WTC11 (cell line): ENCODE results near the gene COPE. TPM values are rescaled to one million over a fixed set of nuclear protein-coding genes. Genes with fewer than 3 reads are reported as not detected.

Source experiments
- ATAC-seq: fragments of 200-7000 bp; cut with Tn5 transposase; 2 replicates; pipeline ENCODE4 v1.10.0; 2021; ENCODE audit warnings: mild to moderate bottlenecking, moderate library complexity
- CTCF ChIA-PET: fragments of 300-600 bp; sonication (Branson Sonifier 250); formaldehyde crosslinking; loops from one replicate; lab custom pipeline; 2021; ENCODE audit warnings: antibody characterized with exemption; lab: Charles Lee
- POLR2A ChIA-PET: fragments of 350-600 bp; sonication (Branson Sonifier 250); formaldehyde crosslinking; loops from one replicate; lab custom pipeline; 2021; ENCODE audit warnings: antibody characterized with exemption; lab: Charles Lee
- DNase-seq: peaks from one replicate; pipeline ENCODE4 v3.0.0; 2021; ENCODE audit warnings: low spot score
- H3K27ac Mint-ChIP-seq: 2 replicates; pipeline ENCODE4 v1.8.0; 2021; ENCODE audit warnings: mixed read lengths
- H3K27me3 Mint-ChIP-seq: 2 replicates; pipeline ENCODE4 v1.8.0; 2021; ENCODE audit warnings: low read depth, mild to moderate bottlenecking, moderate library complexity, mixed read lengths
- H3K36me3 Mint-ChIP-seq: 2 replicates; pipeline ENCODE4 v1.8.0; 2021; ENCODE audit warnings: mixed read lengths
- H3K4me1 Mint-ChIP-seq: 2 replicates; pipeline ENCODE4 v1.8.0; 2022; ENCODE audit warnings: mixed read lengths
- H3K4me3 Mint-ChIP-seq: 2 replicates; pipeline ENCODE4 v1.8.0; 2021; ENCODE audit warnings: mild to moderate bottlenecking, moderate library complexity, mixed read lengths
- H3K9me3 Mint-ChIP-seq: 2 replicates; pipeline ENCODE4 v1.8.0; 2021; ENCODE audit warnings: mixed read lengths
- CBFB ChIP-seq: sonication (generic); formaldehyde crosslinking; IDR thresholded peaks from 2 replicates; pipeline ENCODE4 v1.8.1; 2022; ENCODE audit warnings: mild to moderate bottlenecking, low read depth, missing genetic modification reagents
- CREB1 ChIP-seq: sonication (generic); formaldehyde crosslinking; IDR thresholded peaks from 2 replicates; pipeline ENCODE4 v1.8.0; 2023; ENCODE audit warnings: mild to moderate bottlenecking, missing genetic modification reagents
- ETV6 ChIP-seq: sonication (generic); formaldehyde crosslinking; IDR thresholded peaks from 2 replicates; pipeline ENCODE4 v1.8.1; 2022; ENCODE audit warnings: mild to moderate bottlenecking, missing genetic modification reagents
- FOXP1 ChIP-seq: sonication (generic); formaldehyde crosslinking; IDR thresholded peaks from 2 replicates; pipeline ENCODE4 v1.8.0; 2022; ENCODE audit warnings: missing genetic modification reagents, mild to moderate bottlenecking, moderate library complexity, borderline replicate concordance
- GRHL2 ChIP-seq: fragments of 250-450 bp; sonication (Bioruptor Pico); IDR thresholded peaks from 2 replicates; pipeline ENCODE4 v1.8.0; 2022; ENCODE audit warnings: mild to moderate bottlenecking, moderate library complexity; ENCODE audit not compliant: insufficient replicate concordance, severe bottlenecking
- GTF2I ChIP-seq: fragments of 250-450 bp; sonication (Bioruptor Pico); conservative IDR thresholded peaks from 2 replicates; pipeline ENCODE4 v1.4.0; 2021; ENCODE audit warnings: mild to moderate bottlenecking
- JUN ChIP-seq: sonication (generic); formaldehyde crosslinking; IDR thresholded peaks from 2 replicates; pipeline ENCODE4 v1.8.0; 2023; ENCODE audit warnings: mild to moderate bottlenecking, missing genetic modification reagents
- MXD4 ChIP-seq: fragments of 250-450 bp; sonication (Bioruptor Pico); IDR thresholded peaks from 2 replicates; pipeline ENCODE4 v1.8.0; 2021; ENCODE audit warnings: mild to moderate bottlenecking, moderate library complexity, borderline replicate concordance
- NFE2L1 ChIP-seq: sonication (generic); formaldehyde crosslinking; IDR thresholded peaks from 2 replicates; pipeline ENCODE4 v1.8.1; 2023; ENCODE audit warnings: missing genetic modification reagents
- SMAD4 ChIP-seq: sonication (generic); formaldehyde crosslinking; IDR thresholded peaks from 2 replicates; pipeline ENCODE4 v1.8.0; 2022; ENCODE audit warnings: mild to moderate bottlenecking, missing genetic modification reagents
- SP1 ChIP-seq: sonication (generic); formaldehyde crosslinking; conservative IDR thresholded peaks from 2 replicates; pipeline ENCODE4 v1.8.1; 2022; ENCODE audit warnings: missing genetic modification reagents
- ZNF138 ChIP-seq: sonication (generic); formaldehyde crosslinking; conservative IDR thresholded peaks from 2 replicates; pipeline ENCODE4 v1.8.1; 2022; ENCODE audit warnings: mild to moderate bottlenecking, moderate library complexity, missing genetic modification reagents
- ZNF219 ChIP-seq: sonication (generic); formaldehyde crosslinking; IDR thresholded peaks from 2 replicates; pipeline ENCODE4 v1.8.0; 2023; ENCODE audit warnings: missing genetic modification reagents, mild to moderate bottlenecking, borderline replicate concordance
- ZNF263 ChIP-seq: sonication (generic); formaldehyde crosslinking; IDR thresholded peaks from 2 replicates; pipeline ENCODE4 v1.8.1; 2022; ENCODE audit warnings: low read depth, mild to moderate bottlenecking, moderate library complexity, missing genetic modification reagents
- total RNA-seq: library from RNA; stranded (reverse); gene quantifications from 3 replicates; pipeline ENCODE4 v1.2.3, GENCODE V29; 2021
- TF ChIP-seq, protein P1 (sequence below): fragments of 250-450 bp; sonication (Bioruptor Pico); IDR thresholded peaks from 2 replicates; pipeline ENCODE4 v1.9.0; 2021; ENCODE audit warnings: mild to moderate bottlenecking, borderline replicate concordance
- TF ChIP-seq, protein P2 (sequence below): sonication (generic); formaldehyde crosslinking; IDR thresholded peaks from 2 replicates; pipeline ENCODE4 v1.8.0; 2023; ENCODE audit warnings: missing genetic modification reagents
- TF ChIP-seq, protein P3 (sequence below): sonication (generic); formaldehyde crosslinking; IDR thresholded peaks from 2 replicates; pipeline ENCODE4 v1.8.1; 2022; ENCODE audit warnings: missing genetic modification reagents, borderline replicate concordance
- TF ChIP-seq, protein P4 (sequence below): sonication (generic); formaldehyde crosslinking; IDR thresholded peaks from 2 replicates; pipeline ENCODE4 v1.8.0; 2022; ENCODE audit warnings: mild to moderate bottlenecking, missing genetic modification reagents
- TF ChIP-seq, protein P5 (sequence below): sonication (generic); formaldehyde crosslinking; conservative IDR thresholded peaks from 2 replicates; pipeline ENCODE4 v1.8.1; 2022; ENCODE audit warnings: mild to moderate bottlenecking, missing genetic modification reagents
- TF ChIP-seq, protein P6 (sequence below): fragments of 250-450 bp; sonication (Bioruptor Pico); IDR thresholded peaks from 2 replicates; pipeline ENCODE4 v1.9.0; 2021; ENCODE audit warnings: mild to moderate bottlenecking
- TF ChIP-seq, protein P7 (sequence below): fragments of 250-450 bp; sonication (Bioruptor Pico); IDR thresholded peaks from 2 replicates; pipeline ENCODE4 v1.8.0; 2021; ENCODE audit warnings: mild to moderate bottlenecking

Gene COPE
- total RNA-seq, 1 experiment from 2014 or later: 228 TPM

DNA sequence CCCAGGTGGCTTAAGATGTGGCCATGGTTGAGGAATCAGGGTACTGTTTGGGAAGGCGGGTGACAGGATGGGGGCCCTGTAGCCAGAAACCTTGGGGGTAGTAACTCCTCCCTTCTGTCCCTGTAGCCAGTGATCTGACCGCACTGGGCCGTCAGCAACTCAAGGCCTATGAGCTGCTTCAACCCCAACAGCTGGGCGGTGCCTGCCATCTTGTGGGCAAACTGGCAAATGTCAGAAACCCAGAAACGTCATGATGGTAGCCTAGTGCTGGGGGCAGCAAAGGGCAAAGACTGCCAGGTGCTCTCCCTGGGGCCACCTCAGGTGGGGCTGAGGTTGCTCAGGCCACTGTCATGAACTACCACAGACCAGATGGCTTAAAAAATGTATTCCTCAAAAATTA lies 3.5 kb downstream of the COPE start (continued):
- TF ChIP-seq, protein P1, sequence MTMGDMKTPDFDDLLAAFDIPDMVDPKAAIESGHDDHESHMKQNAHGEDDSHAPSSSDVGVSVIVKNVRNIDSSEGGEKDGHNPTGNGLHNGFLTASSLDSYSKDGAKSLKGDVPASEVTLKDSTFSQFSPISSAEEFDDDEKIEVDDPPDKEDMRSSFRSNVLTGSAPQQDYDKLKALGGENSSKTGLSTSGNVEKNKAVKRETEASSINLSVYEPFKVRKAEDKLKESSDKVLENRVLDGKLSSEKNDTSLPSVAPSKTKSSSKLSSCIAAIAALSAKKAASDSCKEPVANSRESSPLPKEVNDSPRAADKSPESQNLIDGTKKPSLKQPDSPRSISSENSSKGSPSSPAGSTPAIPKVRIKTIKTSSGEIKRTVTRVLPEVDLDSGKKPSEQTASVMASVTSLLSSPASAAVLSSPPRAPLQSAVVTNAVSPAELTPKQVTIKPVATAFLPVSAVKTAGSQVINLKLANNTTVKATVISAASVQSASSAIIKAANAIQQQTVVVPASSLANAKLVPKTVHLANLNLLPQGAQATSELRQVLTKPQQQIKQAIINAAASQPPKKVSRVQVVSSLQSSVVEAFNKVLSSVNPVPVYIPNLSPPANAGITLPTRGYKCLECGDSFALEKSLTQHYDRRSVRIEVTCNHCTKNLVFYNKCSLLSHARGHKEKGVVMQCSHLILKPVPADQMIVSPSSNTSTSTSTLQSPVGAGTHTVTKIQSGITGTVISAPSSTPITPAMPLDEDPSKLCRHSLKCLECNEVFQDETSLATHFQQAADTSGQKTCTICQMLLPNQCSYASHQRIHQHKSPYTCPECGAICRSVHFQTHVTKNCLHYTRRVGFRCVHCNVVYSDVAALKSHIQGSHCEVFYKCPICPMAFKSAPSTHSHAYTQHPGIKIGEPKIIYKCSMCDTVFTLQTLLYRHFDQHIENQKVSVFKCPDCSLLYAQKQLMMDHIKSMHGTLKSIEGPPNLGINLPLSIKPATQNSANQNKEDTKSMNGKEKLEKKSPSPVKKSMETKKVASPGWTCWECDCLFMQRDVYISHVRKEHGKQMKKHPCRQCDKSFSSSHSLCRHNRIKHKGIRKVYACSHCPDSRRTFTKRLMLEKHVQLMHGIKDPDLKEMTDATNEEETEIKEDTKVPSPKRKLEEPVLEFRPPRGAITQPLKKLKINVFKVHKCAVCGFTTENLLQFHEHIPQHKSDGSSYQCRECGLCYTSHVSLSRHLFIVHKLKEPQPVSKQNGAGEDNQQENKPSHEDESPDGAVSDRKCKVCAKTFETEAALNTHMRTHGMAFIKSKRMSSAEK: no peak
- TF ChIP-seq SP1 (no peak), SMAD4 (CRISPR knock-in tag) (no peak)
- TF ChIP-seq, all 79 proteins: peak for 0

DNA sequence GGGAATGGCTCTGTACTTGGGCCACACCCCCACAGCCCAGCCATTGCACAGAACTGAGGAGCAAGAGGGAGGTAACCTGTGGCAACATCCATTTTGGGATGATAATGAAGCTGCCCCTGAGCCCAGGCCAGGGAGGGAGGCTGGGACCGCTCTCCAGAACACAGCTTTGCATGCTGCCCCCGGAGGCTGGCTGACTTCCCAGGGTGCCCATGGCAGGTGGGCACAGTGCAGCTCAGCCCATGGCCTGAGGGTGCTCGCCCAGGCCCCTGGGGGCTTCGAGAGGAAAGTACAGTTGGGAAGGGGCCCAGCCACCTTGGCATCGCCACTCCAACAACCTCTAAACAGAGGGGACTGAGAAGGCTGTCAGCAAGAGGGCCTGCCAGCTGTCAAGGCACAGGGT lies 5.7 kb downstream of the COPE start:
- H3K27ac Mint-ChIP-seq: peak overlapping the region; percentile 32; the same call in 1 of the 2 replicates
- peaks cover 14% of the 10 kb centered on the region for H3K36me3 Mint-ChIP-seq
- no peak overlapping the region for H3K4me3 Mint-ChIP-seq
- no peaks in the 10 kb centered on the region for H3K9me3 Mint-ChIP-seq
- no peaks in the 10 kb centered on the region for H3K27me3 Mint-ChIP-seq
- ATAC-seq: no peak
- peaks cover 3% of the 10 kb centered on the region; the same call in 1 of the 2 replicates for H3K4me1 Mint-ChIP-seq
- TF ChIP-seq CREB1 (CRISPR knock-in tag): no peak
- no peak for TF ChIP-seq ZNF138 (CRISPR knock-in tag)
- TF ChIP-seq CBFB (CRISPR knock-in tag): no peak
- CTCF ChIA-PET: interaction anchor here (0.9 kb wide), 1 partner anchor 19 kb away, joined by 3 read pairs; no protein-coding TSS in a partner anchor
- POLR2A ChIA-PET: no interaction called here
- DNase-seq: no peak

DNA sequence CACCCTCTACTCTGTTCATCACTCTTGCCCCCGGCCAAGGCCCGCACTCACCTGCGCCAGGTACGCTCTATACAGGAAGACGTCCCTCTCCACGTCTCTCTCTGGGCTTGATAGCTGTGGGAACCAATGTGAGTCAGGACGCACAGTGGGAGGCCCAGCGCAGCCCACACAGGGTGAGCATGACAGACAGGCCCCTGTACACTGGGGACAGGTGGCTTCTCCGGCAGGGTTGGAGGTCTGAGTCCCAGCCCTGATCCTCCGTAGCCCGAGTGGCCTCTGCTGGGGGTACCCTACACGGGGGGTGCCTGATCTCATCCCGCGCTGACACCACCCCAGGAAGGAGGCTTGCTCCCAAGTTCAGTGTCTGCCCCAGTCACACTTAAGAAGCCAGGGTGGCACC lies 6.3 kb downstream of the COPE start:
- Mint-ChIP-seq H3K4me1 (no peaks in the 10 kb centered on the region), H3K27me3 (no peaks in the 10 kb centered on the region), H3K27ac (peak overlapping the region; percentile 32; the same call in 1 of the 2 replicates), H3K36me3 (peaks cover 14% of the 10 kb centered on the region), H3K4me3 (no peak overlapping the region), H3K9me3 (no peaks in the 10 kb centered on the region)
- ChIA-PET POLR2A (no interaction called here), CTCF (interaction anchor here (0.9 kb wide), 1 partner anchor 18 kb away, joined by 3 read pairs; no protein-coding TSS in a partner anchor)
- DNase-seq (no peak), ATAC-seq (no peak)
- TF ChIP-seq, protein P2, sequence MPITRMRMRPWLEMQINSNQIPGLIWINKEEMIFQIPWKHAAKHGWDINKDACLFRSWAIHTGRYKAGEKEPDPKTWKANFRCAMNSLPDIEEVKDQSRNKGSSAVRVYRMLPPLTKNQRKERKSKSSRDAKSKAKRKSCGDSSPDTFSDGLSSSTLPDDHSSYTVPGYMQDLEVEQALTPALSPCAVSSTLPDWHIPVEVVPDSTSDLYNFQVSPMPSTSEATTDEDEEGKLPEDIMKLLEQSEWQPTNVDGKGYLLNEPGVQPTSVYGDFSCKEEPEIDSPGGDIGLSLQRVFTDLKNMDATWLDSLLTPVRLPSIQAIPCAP (CRISPR knock-in tag): no peak
- TF ChIP-seq FOXP1: no peak
- no peak for TF ChIP-seq ZNF219 (CRISPR knock-in tag)

DNA sequence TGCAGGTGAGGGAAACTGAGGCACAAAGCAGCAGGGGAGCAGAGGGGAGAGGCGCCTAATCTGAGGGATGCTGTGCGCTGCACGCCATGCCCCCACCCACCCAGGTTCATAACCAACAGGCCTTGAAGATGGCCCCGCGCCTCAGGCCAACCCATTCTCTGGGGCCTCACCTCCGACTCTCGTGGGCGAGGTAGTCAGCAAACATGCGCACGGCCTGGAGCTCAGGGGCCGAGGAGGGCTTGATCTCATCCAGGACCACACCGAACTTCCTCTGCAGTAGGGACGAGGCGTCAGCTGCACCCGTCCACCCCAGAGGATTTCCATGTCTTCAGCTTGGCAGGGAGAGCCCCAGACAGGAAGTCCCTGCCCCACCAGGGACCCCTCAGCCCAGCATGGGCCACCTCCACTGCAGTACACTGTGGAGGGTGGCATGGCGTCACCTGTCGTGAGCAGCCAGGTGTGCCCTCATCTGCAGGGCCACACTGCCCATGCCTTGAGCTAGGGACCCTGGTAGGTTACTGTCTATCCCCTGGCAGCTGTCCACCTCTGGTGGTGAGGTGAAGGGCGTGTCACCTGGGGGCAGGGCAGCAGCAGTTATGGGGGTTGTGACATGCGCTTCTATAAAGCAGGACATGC lies 8.3 kb downstream of the COPE start:
- TF ChIP-seq GRHL2 (CRISPR knock-in tag) (no peak), GTF2I (CRISPR knock-in tag) (no peak), NFE2L1 (CRISPR knock-in tag) (no peak), JUN (CRISPR knock-in tag) (no peak), ETV6 (no peak), ZNF263 (CRISPR knock-in tag) (no peak), MXD4 (CRISPR knock-in tag) (no peak)
- TF ChIP-seq, protein P3, sequence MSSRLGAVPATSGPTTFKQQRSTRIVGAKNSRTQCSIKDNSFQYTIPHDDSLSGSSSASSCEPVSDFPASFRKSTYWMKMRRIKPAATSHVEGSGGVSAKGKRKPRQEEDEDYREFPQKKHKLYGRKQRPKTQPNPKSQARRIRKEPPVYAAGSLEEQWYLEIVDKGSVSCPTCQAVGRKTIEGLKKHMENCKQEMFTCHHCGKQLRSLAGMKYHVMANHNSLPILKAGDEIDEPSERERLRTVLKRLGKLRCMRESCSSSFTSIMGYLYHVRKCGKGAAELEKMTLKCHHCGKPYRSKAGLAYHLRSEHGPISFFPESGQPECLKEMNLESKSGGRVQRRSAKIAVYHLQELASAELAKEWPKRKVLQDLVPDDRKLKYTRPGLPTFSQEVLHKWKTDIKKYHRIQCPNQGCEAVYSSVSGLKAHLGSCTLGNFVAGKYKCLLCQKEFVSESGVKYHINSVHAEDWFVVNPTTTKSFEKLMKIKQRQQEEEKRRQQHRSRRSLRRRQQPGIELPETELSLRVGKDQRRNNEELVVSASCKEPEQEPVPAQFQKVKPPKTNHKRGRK (CRISPR knock-in tag): no peak
- TF ChIP-seq, protein P4, sequence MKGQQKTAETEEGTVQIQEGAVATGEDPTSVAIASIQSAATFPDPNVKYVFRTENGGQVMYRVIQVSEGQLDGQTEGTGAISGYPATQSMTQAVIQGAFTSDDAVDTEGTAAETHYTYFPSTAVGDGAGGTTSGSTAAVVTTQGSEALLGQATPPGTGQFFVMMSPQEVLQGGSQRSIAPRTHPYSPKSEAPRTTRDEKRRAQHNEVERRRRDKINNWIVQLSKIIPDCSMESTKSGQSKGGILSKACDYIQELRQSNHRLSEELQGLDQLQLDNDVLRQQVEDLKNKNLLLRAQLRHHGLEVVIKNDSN (CRISPR knock-in tag): no peak
- TF ChIP-seq, protein P5, sequence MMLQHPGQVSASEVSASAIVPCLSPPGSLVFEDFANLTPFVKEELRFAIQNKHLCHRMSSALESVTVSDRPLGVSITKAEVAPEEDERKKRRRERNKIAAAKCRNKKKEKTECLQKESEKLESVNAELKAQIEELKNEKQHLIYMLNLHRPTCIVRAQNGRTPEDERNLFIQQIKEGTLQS (CRISPR knock-in tag): no peak
- TF ChIP-seq, protein P6, sequence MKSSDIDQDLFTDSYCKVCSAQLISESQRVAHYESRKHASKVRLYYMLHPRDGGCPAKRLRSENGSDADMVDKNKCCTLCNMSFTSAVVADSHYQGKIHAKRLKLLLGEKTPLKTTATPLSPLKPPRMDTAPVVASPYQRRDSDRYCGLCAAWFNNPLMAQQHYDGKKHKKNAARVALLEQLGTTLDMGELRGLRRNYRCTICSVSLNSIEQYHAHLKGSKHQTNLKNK: no peak
- TF ChIP-seq, protein P7, sequence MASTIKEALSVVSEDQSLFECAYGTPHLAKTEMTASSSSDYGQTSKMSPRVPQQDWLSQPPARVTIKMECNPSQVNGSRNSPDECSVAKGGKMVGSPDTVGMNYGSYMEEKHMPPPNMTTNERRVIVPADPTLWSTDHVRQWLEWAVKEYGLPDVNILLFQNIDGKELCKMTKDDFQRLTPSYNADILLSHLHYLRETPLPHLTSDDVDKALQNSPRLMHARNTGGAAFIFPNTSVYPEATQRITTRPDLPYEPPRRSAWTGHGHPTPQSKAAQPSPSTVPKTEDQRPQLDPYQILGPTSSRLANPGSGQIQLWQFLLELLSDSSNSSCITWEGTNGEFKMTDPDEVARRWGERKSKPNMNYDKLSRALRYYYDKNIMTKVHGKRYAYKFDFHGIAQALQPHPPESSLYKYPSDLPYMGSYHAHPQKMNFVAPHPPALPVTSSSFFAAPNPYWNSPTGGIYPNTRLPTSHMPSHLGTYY (CRISPR knock-in tag): no peak
- no peak overlapping the region for H3K4me3 Mint-ChIP-seq
- POLR2A ChIA-PET: no interaction called here
- ATAC-seq (no peak), DNase-seq (no peak)
- H3K9me3 Mint-ChIP-seq: no peaks in the 10 kb centered on the region
- peaks cover 16% of the 10 kb centered on the region for H3K36me3 Mint-ChIP-seq
- no peaks in the 10 kb centered on the region for H3K4me1 Mint-ChIP-seq
- no peaks in the 10 kb centered on the region for H3K27me3 Mint-ChIP-seq
- CTCF ChIA-PET: interaction anchor here (1.1 kb wide), 1 partner anchor 8 kb away, joined by 4 read pairs; the partner anchor contains the start of genes COPE and DDX49
- no peak overlapping the region for H3K27ac Mint-ChIP-seq
